Inferior parietal cortex (tissue), 1 donor: ENCODE data around the gene WBP2NL.
"Not testable (repeated sequence)": the region's sequence is repeated elsewhere in the genome, so short reads cannot be mapped to it uniquely, and the experiment has no call there.

Experiments
- DNase-seq: peaks from one replicate; pipeline ENCODE4 v3.0.0-alpha.2; 2016; ENCODE audit errors: extremely low spot score

The WBP2NL gene

GRCh38 chr22:42033263-42034181 is 34.9 kb downstream of the WBP2NL start:
- DNase-seq = no peak

- DNase-seq = no peak
These were observed 36.7 kb downstream of the WBP2NL start for GRCh38 chr22:42035256-42035655.

GRCh38 chr22:42039271-42039670 is 40.7 kb downstream of the WBP2NL start:
- DNase-seq = no peak

GRCh38 chr22:42041784-42042183 is 43.2 kb downstream of the WBP2NL start:
- DNase-seq = no peak

GRCh38 chr22:42050641-42051180 is 52.1 kb downstream of the WBP2NL start:
- peak; percentile 20 for DNase-seq

GRCh38 chr22:42052765-42053164 is 54.2 kb downstream of the WBP2NL start:
- DNase-seq = no peak

- no peak for DNase-seq
These were observed 58.3 kb downstream of the WBP2NL start for GRCh38 chr22:42056757-42057511.

GRCh38 chr22:42060489-42060888 is 61.9 kb downstream of the WBP2NL start:
- no peak for DNase-seq

- no peak for DNase-seq
These were observed 62.5 kb downstream of the WBP2NL start for GRCh38 chr22:42061041-42061440.

- no peak for DNase-seq
These were observed 64.0 kb downstream of the WBP2NL start for GRCh38 chr22:42062506-42063170.

GRCh38 chr22:42064629-42065028 is 66.0 kb downstream of the WBP2NL start:
- DNase-seq = no peak

GRCh38 chr22:42065438-42066125 is 67.0 kb downstream of the WBP2NL start:
- DNase-seq = no peak

GRCh38 chr22:42066126-42066761 is 67.7 kb downstream of the WBP2NL start:
- no peak for DNase-seq

- DNase-seq = no peak
These were observed 68.3 kb downstream of the WBP2NL start for GRCh38 chr22:42066937-42067336.

GRCh38 chr22:42067671-42068251 is 69.2 kb downstream of the WBP2NL start:
- no peak for DNase-seq

- DNase-seq = no peak
These were observed 69.7 kb downstream of the WBP2NL start for GRCh38 chr22:42068291-42068690.

- DNase-seq = peak; percentile 19
These were observed 71.4 kb downstream of the WBP2NL start for GRCh38 chr22:42069801-42070516.

GRCh38 chr22:42070517-42071422 is 72.2 kb downstream of the WBP2NL start, which contains the start of gene NAGA:
TSS of gene NAGA (minus strand) at chr22:42070812. CDS start at chr22:42070297, 515 bp downstream.
- DNase-seq = peak; percentile 91

- not testable (repeated sequence) for DNase-seq
These were observed 72.9 kb downstream of the WBP2NL start for GRCh38 chr22:42071508-42071907.
